Endothelial cell (in vitro differentiated cells): Measurements from ENCODE around the gene PDE4D. TPM values are rescaled to one million over a fixed set of nuclear protein-coding genes. Genes with fewer than 3 reads are reported as not detected.
A peak's percentile ranks its signal among the peaks of the same experiment; 100 is the strongest.

Source experiments
- DNase-seq: peaks from one replicate; pipeline ENCODE4 v3.0.0; 2021; ENCODE audit warnings: low spot score
- H3K27ac Mint-ChIP-seq: one replicate; pipeline ENCODE4 v1.8.0; 2021; ENCODE audit warnings: mixed read lengths, inconsistent platforms; ENCODE audit not compliant: unreplicated experiment
- H3K27me3 Mint-ChIP-seq: one replicate; pipeline ENCODE4 v1.8.0; 2021; ENCODE audit warnings: mild to moderate bottlenecking, moderate library complexity, mixed read lengths, inconsistent platforms; ENCODE audit not compliant: unreplicated experiment
- H3K36me3 Mint-ChIP-seq: one replicate; pipeline ENCODE4 v1.8.0; 2021; ENCODE audit warnings: mild to moderate bottlenecking, low read depth, mixed read lengths, inconsistent platforms; ENCODE audit not compliant: unreplicated experiment
- H3K4me1 Mint-ChIP-seq: one replicate; pipeline ENCODE4 v1.8.0; 2021; ENCODE audit warnings: mild to moderate bottlenecking, mixed read lengths, inconsistent platforms; ENCODE audit not compliant: unreplicated experiment
- H3K4me3 Mint-ChIP-seq: one replicate; pipeline ENCODE4 v1.8.0; 2021; ENCODE audit warnings: mild to moderate bottlenecking, mixed read lengths, inconsistent platforms; ENCODE audit not compliant: unreplicated experiment
- H3K9me3 Mint-ChIP-seq: one replicate; pipeline ENCODE4 v1.8.0; 2021; ENCODE audit warnings: mixed read lengths, inconsistent platforms; ENCODE audit not compliant: unreplicated experiment
- total RNA-seq: library from RNA; stranded (reverse); fragmentation: NEBNext Ultra II Directional; extraction: Animal tissue kit (Norgen Biotek cat#: 25700); gene quantifications from one replicate; pipeline ENCODE4 v1.2.1, GENCODE V29; 2021; ENCODE audit not compliant: unreplicated experiment
- TF ChIP-seq, protein P1 (sequence below): fragments of 200-600 bp; sonication (generic); IDR thresholded peaks from one replicate; pipeline ENCODE4 v1.5.0; 2021; ENCODE audit warnings: antibody characterized with exemption; ENCODE audit not compliant: unreplicated experiment

Gene PDE4D
- total RNA-seq, 1 donor from 2014 or later = 9.4 TPM

- H3K4me3 Mint-ChIP-seq = no peak overlapping the region
- TF ChIP-seq, protein P1, sequence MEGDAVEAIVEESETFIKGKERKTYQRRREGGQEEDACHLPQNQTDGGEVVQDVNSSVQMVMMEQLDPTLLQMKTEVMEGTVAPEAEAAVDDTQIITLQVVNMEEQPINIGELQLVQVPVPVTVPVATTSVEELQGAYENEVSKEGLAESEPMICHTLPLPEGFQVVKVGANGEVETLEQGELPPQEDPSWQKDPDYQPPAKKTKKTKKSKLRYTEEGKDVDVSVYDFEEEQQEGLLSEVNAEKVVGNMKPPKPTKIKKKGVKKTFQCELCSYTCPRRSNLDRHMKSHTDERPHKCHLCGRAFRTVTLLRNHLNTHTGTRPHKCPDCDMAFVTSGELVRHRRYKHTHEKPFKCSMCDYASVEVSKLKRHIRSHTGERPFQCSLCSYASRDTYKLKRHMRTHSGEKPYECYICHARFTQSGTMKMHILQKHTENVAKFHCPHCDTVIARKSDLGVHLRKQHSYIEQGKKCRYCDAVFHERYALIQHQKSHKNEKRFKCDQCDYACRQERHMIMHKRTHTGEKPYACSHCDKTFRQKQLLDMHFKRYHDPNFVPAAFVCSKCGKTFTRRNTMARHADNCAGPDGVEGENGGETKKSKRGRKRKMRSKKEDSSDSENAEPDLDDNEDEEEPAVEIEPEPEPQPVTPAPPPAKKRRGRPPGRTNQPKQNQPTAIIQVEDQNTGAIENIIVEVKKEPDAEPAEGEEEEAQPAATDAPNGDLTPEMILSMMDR = peak; percentile 94
- no peaks in the 10 kb centered on the region for H3K36me3 Mint-ChIP-seq
- no peaks in the 10 kb centered on the region for H3K9me3 Mint-ChIP-seq
- H3K27me3 Mint-ChIP-seq = no peaks in the 10 kb centered on the region
- no peaks in the 10 kb centered on the region for H3K4me1 Mint-ChIP-seq
- peak overlapping the region; percentile 74 for H3K27ac Mint-ChIP-seq
- peak; percentile 67 for DNase-seq
Measured at GRCh38 chr5:59813761-59814536, 79.6 kb downstream of the PDE4D start.

GRCh38 chr5:59810041-59810440, 83.5 kb downstream of the PDE4D start:
- H3K9me3 Mint-ChIP-seq = no peaks in the 10 kb centered on the region
- TF ChIP-seq, protein P1 = peak; percentile 99

DNA sequence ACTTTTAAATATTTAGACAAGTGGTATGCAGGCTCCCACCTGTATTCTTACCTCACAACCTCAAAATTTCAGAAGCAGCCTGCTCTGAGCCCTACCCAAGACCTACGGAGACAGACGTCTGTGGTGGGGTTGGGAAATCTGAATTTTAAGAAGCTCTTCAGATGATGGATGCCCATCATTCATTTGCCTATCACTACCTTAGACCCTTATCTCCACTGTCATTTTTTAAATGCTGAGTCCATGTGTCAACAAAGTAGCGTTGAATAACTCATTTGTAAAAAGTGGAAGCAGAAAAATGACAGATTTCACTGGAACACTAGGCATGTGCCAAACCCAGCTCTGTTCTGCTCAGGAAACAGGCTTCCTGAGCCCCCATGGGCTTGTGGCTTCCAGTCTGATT, 85.7 kb downstream of the PDE4D start:
- no peaks in the 10 kb centered on the region for H3K9me3 Mint-ChIP-seq
- DNase-seq = no peak
- no peaks in the 10 kb centered on the region for H3K36me3 Mint-ChIP-seq
- no peak overlapping the region for H3K27ac Mint-ChIP-seq
- peaks cover 9% of the 10 kb centered on the region for H3K4me1 Mint-ChIP-seq
- TF ChIP-seq, protein P1 = no peak
- H3K27me3 Mint-ChIP-seq = peaks cover 3% of the 10 kb centered on the region
- no peak overlapping the region for H3K4me3 Mint-ChIP-seq

More at GRCh38 chr5:59810041-59810440, 83.5 kb downstream of the PDE4D start:
- H3K27ac Mint-ChIP-seq = no peak overlapping the region
- H3K4me1 Mint-ChIP-seq = peaks cover 9% of the 10 kb centered on the region
- H3K27me3 Mint-ChIP-seq = peaks cover 3% of the 10 kb centered on the region
- peak; percentile 73 for DNase-seq
- no peak overlapping the region for H3K4me3 Mint-ChIP-seq
- H3K36me3 Mint-ChIP-seq = no peaks in the 10 kb centered on the region

DNA sequence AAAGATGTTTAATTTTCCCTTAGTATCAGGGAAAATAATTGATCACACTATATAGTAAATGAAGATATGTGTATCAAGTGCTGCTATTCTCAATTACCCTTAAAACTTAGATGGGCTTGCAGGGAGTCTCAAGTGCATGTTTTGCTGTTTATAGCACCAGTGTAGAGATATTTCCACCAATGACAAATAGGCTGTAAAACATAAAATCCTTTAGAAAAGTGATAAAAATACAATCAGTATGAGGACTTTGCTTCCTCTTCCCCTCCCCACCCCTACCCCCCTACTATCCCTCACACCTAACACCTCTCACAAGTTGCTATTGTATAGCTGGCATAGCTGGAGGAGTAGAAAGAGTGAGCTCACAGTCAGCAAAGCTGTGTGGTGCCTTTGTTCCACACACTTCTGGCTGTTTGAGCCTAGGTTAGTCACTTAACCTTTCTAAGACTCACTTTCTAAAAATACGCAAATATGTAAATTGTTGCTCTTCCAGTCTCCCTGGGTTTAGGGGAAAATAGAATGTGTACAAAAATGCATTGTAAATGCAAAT, 93.1 kb downstream of the PDE4D start:
- no peaks in the 10 kb centered on the region for H3K9me3 Mint-ChIP-seq
- TF ChIP-seq, protein P1 = peak; percentile 28
- H3K4me1 Mint-ChIP-seq = peaks cover 5% of the 10 kb centered on the region
- no peak overlapping the region for H3K4me3 Mint-ChIP-seq
- H3K36me3 Mint-ChIP-seq = no peaks in the 10 kb centered on the region
- DNase-seq = no peak
- no peaks in the 10 kb centered on the region for H3K27me3 Mint-ChIP-seq
- no peak overlapping the region for H3K27ac Mint-ChIP-seq

DNA sequence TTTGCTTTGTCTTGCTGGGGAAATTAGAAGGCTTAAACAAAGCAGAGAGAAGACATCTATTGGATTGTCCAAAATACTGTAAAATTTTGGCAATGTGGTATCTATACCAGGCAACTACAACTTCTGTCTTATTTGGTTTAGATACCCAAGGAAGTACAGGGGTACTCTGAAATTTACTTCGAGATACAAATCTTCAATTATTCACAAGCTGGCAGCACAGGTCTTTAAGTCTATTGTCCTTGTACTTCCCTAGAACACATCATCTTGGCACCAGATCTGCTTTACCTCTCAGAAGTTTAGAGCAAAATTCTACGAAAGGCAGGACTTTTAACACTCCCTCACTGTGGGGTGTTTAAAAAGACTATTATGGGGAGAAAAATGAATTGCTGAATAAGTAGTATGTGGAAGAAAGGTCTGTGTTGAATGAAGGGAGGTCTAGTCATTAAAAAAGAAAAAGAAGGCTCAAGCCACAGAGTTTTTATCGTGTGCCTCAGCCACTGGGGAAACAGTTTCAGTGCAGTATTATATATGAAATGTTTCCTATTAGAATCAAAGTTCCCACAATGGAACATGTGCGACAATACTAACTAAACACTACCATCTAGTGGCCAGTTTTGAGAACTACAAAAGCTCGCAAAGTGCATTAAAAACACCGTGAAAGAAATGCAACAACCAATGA, 93.7 kb downstream of the PDE4D start:
- H3K27me3 Mint-ChIP-seq = no peaks in the 10 kb centered on the region
- H3K4me1 Mint-ChIP-seq = peaks cover 8% of the 10 kb centered on the region
- peak; percentile 43 for DNase-seq
- no peaks in the 10 kb centered on the region for H3K36me3 Mint-ChIP-seq
- no peak overlapping the region for H3K4me3 Mint-ChIP-seq
- TF ChIP-seq, protein P1 = peak; percentile 86
- no peaks in the 10 kb centered on the region for H3K9me3 Mint-ChIP-seq
- no peak overlapping the region for H3K27ac Mint-ChIP-seq
